Sigmoid colon (tissue), 4 donors: Measurements from ENCODE around the gene DTNBP1.

Experiments
- CTCF ChIP-seq, 4 experiments: fragments of 450-650 bp in 3 of 4; fragments of 200-600 bp in 1 of 4; IDR thresholded peaks; one replicate each; pipeline ENCODE4 v1.5.1; 2016 to 2019; ENCODE audit warnings: antibody characterized with exemption in 4 of 4, mild to moderate bottlenecking in 3 of 4, moderate library complexity in 2 of 4
- EP300 ChIP-seq, 4 donors: sonication (generic); formaldehyde crosslinking; IDR thresholded peaks; one replicate each; pipeline ENCODE4 v1.6.1; 2017; ENCODE audit warnings: antibody characterized with exemption in 4 of 4
- POLR2A ChIP-seq, 2 donors: fragments of 450-650 bp; IDR thresholded peaks; one replicate each; pipeline ENCODE4 v1.6.1; 2016; ENCODE audit warnings: antibody characterized with exemption in 2 of 2, mild to moderate bottlenecking in 2 of 2, moderate library complexity in 2 of 2
- POLR2AphosphoS5 ChIP-seq, 4 donors: sonication (generic); formaldehyde crosslinking; IDR thresholded peaks; one replicate each; pipeline ENCODE4 v1.6.1; 2017; ENCODE audit warnings: antibody characterized with exemption in 4 of 4

GRCh38 chr6:15519681-15520080 is 143.1 kb downstream of the DTNBP1 start:
- TF ChIP-seq POLR2A (IDR thresholded peaks at IDR 0.05) (no peak), CTCF (IDR thresholded peaks at IDR 0.05) (no peak), EP300 (IDR thresholded peaks at IDR 0.05) (no peak), POLR2AphosphoS5 (IDR thresholded peaks at IDR 0.05) (no peak)
